DMS53 (cell line): ENCODE measurements around the gene ZER1.

ENCODE experiments used
- DNase-seq: peaks from one replicate; lab custom pipeline; 2025; lab: John Stamatoyannopoulos, UW

Gene ZER1

GRCh38 chr9:128735373-128735772 lies 36.4 kb downstream of the ZER1 start:
- DNase-seq: peak; percentile 40

- peak; percentile 96 for DNase-seq
These were observed 38.5 kb downstream of the ZER1 start for GRCh38 chr9:128733256-128733655.

GRCh38 chr9:128732576-128732975 lies 39.2 kb downstream of the ZER1 start:
- DNase-seq: no peak

- DNase-seq: no peak
These were observed 40.0 kb downstream of the ZER1 start for GRCh38 chr9:128731691-128732090.

- no peak for DNase-seq
These were observed 40.6 kb downstream of the ZER1 start for GRCh38 chr9:128731093-128731492.

- no peak for DNase-seq
These were observed 41.8 kb downstream of the ZER1 start for GRCh38 chr9:128729766-128730517.

GRCh38 chr9:128729302-128729701 lies 42.4 kb downstream of the ZER1 start:
- no peak for DNase-seq

- DNase-seq: no peak
These were observed 43.4 kb downstream of the ZER1 start for GRCh38 chr9:128728298-128728697.

GRCh38 chr9:128727640-128728248 lies 44.0 kb downstream of the ZER1 start:
- peak; percentile 54 for DNase-seq

- DNase-seq: peak; percentile 96
These were observed 46.9 kb downstream of the ZER1 start for GRCh38 chr9:128724744-128725211.

- peak; percentile 100 for DNase-seq
These were observed 47.6 kb downstream of the ZER1 start, which contains the start of gene ZDHHC12 for GRCh38 chr9:128723866-128724743. ZDHHC12 (minus strand) TSS chr9:128724127; CDS start chr9:128724093, 34 bp downstream.

- DNase-seq: no peak
These were observed 48.3 kb downstream of the ZER1 start for GRCh38 chr9:128723352-128723865.

- no peak for DNase-seq
These were observed 49.1 kb downstream of the ZER1 start for GRCh38 chr9:128722380-128723351.

GRCh38 chr9:128721487-128722010 lies 50.2 kb downstream of the ZER1 start:
- no peak for DNase-seq

GRCh38 chr9:128720841-128721486 lies 50.8 kb downstream of the ZER1 start:
- no peak for DNase-seq

GRCh38 chr9:128719919-128720605 lies 51.7 kb downstream of the ZER1 start:
- no peak for DNase-seq

GRCh38 chr9:128718475-128718874 lies 53.3 kb downstream of the ZER1 start:
- DNase-seq: no peak

- no peak for DNase-seq
These were observed 53.7 kb downstream of the ZER1 start for GRCh38 chr9:128718047-128718446.

- DNase-seq: no peak
These were observed 55.0 kb downstream of the ZER1 start for GRCh38 chr9:128716581-128717254.
